ENCODE results near the gene E2F6. TPM values are rescaled to one million over a fixed set of nuclear protein-coding genes. Genes with fewer than 3 reads are reported as not detected.

Gene E2F6
- total and polyA plus RNA-seq, 2 of the 13 experiments (the other 11 are each of a cell fraction or from before 2014, with no cell fraction given) = 27.3 to 36.0 TPM

DNA sequence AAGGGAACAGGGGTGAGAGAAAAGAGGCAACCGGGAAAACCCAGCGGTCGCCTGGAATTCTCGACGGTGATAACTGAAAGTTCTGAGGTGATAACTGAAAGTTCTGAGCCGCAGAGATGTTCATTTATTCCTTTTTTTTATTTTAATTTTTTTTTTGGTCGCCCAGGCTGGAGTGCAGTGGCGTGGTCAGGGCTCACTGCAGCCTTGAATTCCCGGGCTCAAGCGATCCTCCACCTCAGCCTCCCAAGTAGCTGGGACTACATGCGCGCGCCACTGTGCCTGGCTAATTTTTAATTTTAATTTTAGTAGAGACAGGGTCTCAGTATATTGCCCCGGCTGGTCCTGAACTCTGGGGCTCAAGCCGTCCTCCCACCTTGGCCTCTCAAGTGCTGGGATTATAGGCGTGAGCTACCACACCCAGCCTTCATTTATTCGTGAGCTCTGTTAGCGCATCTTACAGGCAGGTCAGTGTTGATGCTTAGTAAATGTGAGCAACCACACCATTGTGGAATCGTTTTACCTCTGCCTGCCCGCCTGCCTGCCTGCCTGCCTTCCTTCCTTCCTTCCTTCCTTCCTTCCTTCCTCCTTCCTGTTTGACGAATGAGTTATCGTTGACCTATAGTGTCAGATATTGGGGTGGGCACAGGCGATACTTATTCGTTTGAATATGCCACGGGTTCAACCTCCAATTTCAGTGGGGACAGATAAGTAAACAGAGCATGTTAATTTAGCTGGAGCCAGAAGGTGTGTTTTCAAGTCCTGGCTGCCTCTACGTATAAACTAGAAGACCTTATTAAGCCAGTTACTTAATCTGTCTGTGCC, 557 bp upstream of the E2F6 start (continued):
- TF ChIP-seq SMARCE1 (IDR thresholded peaks at IDR 0.05; ENCODE audit: borderline replicate concordance) = no peak
- peak; percentile 46; the same call in 1 of the 2 replicates for TF ChIP-seq ZC3H13 (CRISPR knock-in tag; IDR thresholded peaks at IDR 0.05)
- TF ChIP-seq POGK (CRISPR knock-in tag; conservative IDR thresholded peaks at IDR 0.05) = no peak
- peak; percentile 1; the same call in 1 of the 2 replicates for TF ChIP-seq ZNF761 (CRISPR knock-in tag; conservative IDR thresholded peaks at IDR 0.05)

GRCh38 chr2:11465110-11465484, 864 bp downstream of the E2F6 start:
- no peak for DNase-seq (ENCODE audit: low spot score)
- in situ Hi-C loops (cut with HindIII; ENCODE audit: extremely low pct_ligation_motif_present, low pct_unique_long_range_greater_than_20kb) = no loop called here
- peaks cover 72% of the 10 kb centered on the region for H3K4me1 ChIP-seq (ENCODE audit: insufficient read depth, low read length)
- H3K4me3 ChIP-seq (replicated peaks in 1 of 3; ENCODE audit: insufficient read depth in 1 of 3, low read depth in 2 of 3, low read length in 3 of 3) = peak overlapping the region; percentile 66 to 73 (median 71)
- peak overlapping the region; percentile 72 for H3K9ac ChIP-seq (ENCODE audit: insufficient read depth, low read depth, low read length)
- intact Hi-C loops (cut with micrococcal nuclease; ENCODE audit: unreplicated experiment) = no loop called here
- no peak overlapping the region for H2AFZ ChIP-seq (ENCODE audit: low read length)
- ChIA-PET POLR2A (interaction anchor here (0.7 to 2.6 kb wide), 7 partner anchors 42 to 295 kb away, joined by 3 to 17 read pairs (median 5); no protein-coding TSS in a partner anchor), CTCF (ENCODE audit: low intra/inter-chr PET ratio, low total read pairs) (no interaction called here)
- 37% methylated on average over 6 of the region's 6 CpGs for WGBS (ENCODE audit: low lambda C conversion rate)
- TF ChIP-seq, protein P1, sequence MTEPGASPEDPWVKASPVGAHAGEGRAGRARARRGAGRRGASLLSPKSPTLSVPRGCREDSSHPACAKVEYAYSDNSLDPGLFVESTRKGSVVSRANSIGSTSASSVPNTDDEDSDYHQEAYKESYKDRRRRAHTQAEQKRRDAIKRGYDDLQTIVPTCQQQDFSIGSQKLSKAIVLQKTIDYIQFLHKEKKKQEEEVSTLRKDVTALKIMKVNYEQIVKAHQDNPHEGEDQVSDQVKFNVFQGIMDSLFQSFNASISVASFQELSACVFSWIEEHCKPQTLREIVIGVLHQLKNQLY (CRISPR knock-in tag; IDR thresholded peaks at IDR 0.05) = 0 out of 2 replicates have a peak, but pooled peaks have one; percentile 0
- TF ChIP-seq IRF1 (CRISPR knock-in tag; IDR thresholded peaks at IDR 0.05; ENCODE audit: low read depth) (0 out of 2 replicates have a peak, but pooled peaks have one; percentile 2), FOXK2 (IDR thresholded peaks at IDR 0.05) (peak; percentile 48), ZNF33A (CRISPR knock-in tag; IDR thresholded peaks at IDR 0.05; ENCODE audit: borderline replicate concordance) (no peak), U2AF2 (IDR thresholded peaks at IDR 0.05; ENCODE audit: low read depth, low read length) (0 out of 2 replicates have a peak, but pooled peaks have one; percentile 65)
- H3K9me3 ChIP-seq (ENCODE audit: low read length) = no peaks in the 10 kb centered on the region
- H3K4me2 ChIP-seq (ENCODE audit: low read depth, low read length) = peak overlapping the region; percentile 99
- H3K36me3 ChIP-seq (replicated peaks in 1 of 2; ENCODE audit: control insufficient read depth in 1 of 2, insufficient read depth in 2 of 2, low read length in 2 of 2) = peaks cover 1 to 8% of the 10 kb centered on the region in 2 experiments; a peak in 4 of 5 replicates
- H4K20me1 ChIP-seq (ENCODE audit: insufficient read depth, low read length) = peaks cover 28% of the 10 kb centered on the region
- ATAC-seq = no peak
- H3K27ac ChIP-seq (ENCODE audit: extremely low read length, insufficient read depth, low read length) = peak overlapping the region; percentile 67
- H3K27me3 ChIP-seq (ENCODE audit: control insufficient read depth in 1 of 2, insufficient read depth in 2 of 2, low read length in 2 of 2) = no peaks in the 10 kb centered on the region
- H3K79me2 ChIP-seq (ENCODE audit: insufficient read depth, low read length) = peaks cover 54% of the 10 kb centered on the region
- no TSS peak for BruUV-seq (replicated peaks)
- no peak for FAIRE-seq

All from HepG2 (cell line).